HepG2 (cell line): ENCODE data around the gene THOC2. TPM values are rescaled to one million over a fixed set of nuclear protein-coding genes. Genes with fewer than 3 reads are reported as not detected.
A peak's percentile ranks its signal among the peaks of the same experiment; 100 is the strongest.

Experiments used
- ARHGAP35 ChIP-seq: sonication (generic); formaldehyde crosslinking; IDR thresholded peaks from 2 replicates; pipeline ENCODE4 v1.9.0; 2022; ENCODE audit warnings: mild to moderate bottlenecking, inconsistent platforms, moderate library complexity, missing genetic modification reagents, borderline replicate concordance
- CBX1 ChIP-seq: IDR thresholded peaks from one replicate; pipeline ENCODE4 v1.6.1; 2016; ENCODE audit warnings: antibody characterized with exemption, low read depth
- EP300 ChIP-seq, 3 experiments: sonication (generic) in 1 of 3; formaldehyde crosslinking in 1 of 3; IDR thresholded peaks; 2 replicates each; pipeline versions ENCODE4 v1.5.1 to v1.6.1; 2011 to 2020; ENCODE audit warnings: low read depth in 2 of 3, low read length in 2 of 3, borderline replicate concordance in 1 of 3, improper control_type of control experiment in 1 of 3, mild to moderate bottlenecking in 1 of 3, missing genetic modification reagents in 1 of 3, moderate library complexity in 1 of 3
- FOXK2 ChIP-seq: fragments of 450-650 bp; IDR thresholded peaks from 2 replicates; pipeline ENCODE4 v1.6.1; 2016
- GATA4 ChIP-seq: sonication (generic); IDR thresholded peaks from 2 replicates; pipeline ENCODE4 v1.6.1; 2016; ENCODE audit warnings: antibody characterized with exemption, low read depth, borderline replicate concordance
- KDM3A ChIP-seq: IDR thresholded peaks from 2 replicates; pipeline ENCODE4 v1.6.1; 2018; ENCODE audit warnings: low read depth, missing compliant biosample characterization
- MXI1 ChIP-seq: IDR thresholded peaks from 3 replicates; pipeline ENCODE4 v1.6.1; 2012; ENCODE audit warnings: low read depth, low read length, inconsistent platforms, borderline replicate concordance
- NFIB ChIP-seq: sonication (generic); formaldehyde crosslinking; IDR thresholded peaks from 2 replicates; pipeline ENCODE4 v1.9.0; 2021; ENCODE audit warnings: missing genetic modification reagents, mild to moderate bottlenecking, borderline replicate concordance
- PHF21A ChIP-seq: sonication (generic); formaldehyde crosslinking; IDR thresholded peaks from 2 replicates; pipeline ENCODE4 v1.5.0; 2020; ENCODE audit warnings: mild to moderate bottlenecking, missing genetic modification reagents
- RBFOX2 ChIP-seq: fragments of 200-400 bp; formaldehyde crosslinking; IDR thresholded peaks from 2 replicates; pipeline ENCODE4 v1.6.1; 2017; ENCODE audit warnings: low read depth, mild to moderate bottlenecking, low read length
- TAF15 ChIP-seq: fragments of 200-400 bp; formaldehyde crosslinking; IDR thresholded peaks from one replicate; pipeline ENCODE4 v1.6.1; 2018; ENCODE audit warnings: mild to moderate bottlenecking, low read depth, low read length; ENCODE audit not compliant: poor library complexity, severe bottlenecking
- YEATS4 ChIP-seq: sonication (generic); formaldehyde crosslinking; IDR thresholded peaks from 2 replicates; pipeline ENCODE4 v1.4.0; 2020; ENCODE audit warnings: missing genetic modification reagents, borderline replicate concordance
- ZNF274 ChIP-seq: sonication (generic); formaldehyde crosslinking; IDR thresholded peaks from 2 replicates; pipeline ENCODE4 v1.5.1; 2020; ENCODE audit warnings: mild to moderate bottlenecking, missing genetic modification reagents
- ZNF564 ChIP-seq: sonication (generic); formaldehyde crosslinking; IDR thresholded peaks from 2 replicates; pipeline ENCODE4 v1.8.1; 2023; ENCODE audit warnings: mild to moderate bottlenecking, missing genetic modification reagents
- polyA plus RNA-seq, 8 experiments: library from polyadenylated mRNA; depleted of rRNA in 3 of 8; stranded (reverse) in 7 of 8; unstranded in 1 of 8; fragments of >200 nt; fragmentation: Illumina TruSeq in 4 of 8; extraction: Trizol in 4 of 8; gene quantifications; 2 replicates each; pipeline versions ENCODE4 v1.2.1 to v1.2.3, GENCODE V29; 2011 to 2016; ENCODE audit warnings: low read depth in 4 of 8, missing spikeins in 1 of 8, mixed read lengths in 1 of 8; ENCODE audit not compliant: insufficient read depth in 1 of 8
- total RNA-seq, 5 experiments: library from RNA; depleted of rRNA; stranded (reverse); fragments of >200 nt; fragmentation: Illumina TruSeq; extraction: Trizol; gene quantifications; 2 replicates each; pipeline ENCODE4 v1.2.3, GENCODE V29; 2016; ENCODE audit warnings: low read depth in 1 of 5
- TF ChIP-seq, protein P1 (sequence below), 2 experiments: IDR thresholded peaks; 2 replicates each; pipeline ENCODE4 v1.6.1; 2011 to 2012; ENCODE audit warnings: low read length in 2 of 2, borderline replicate concordance in 1 of 2, low read depth in 1 of 2, mild to moderate bottlenecking in 1 of 2, moderate library complexity in 1 of 2
- TF ChIP-seq, protein P2 (sequence below): sonication (generic); formaldehyde crosslinking; conservative IDR thresholded peaks from 2 replicates; pipeline ENCODE4 v1.8.1; 2023; ENCODE audit warnings: missing genetic modification reagents
- TF ChIP-seq, protein P3 (sequence below): sonication (generic); formaldehyde crosslinking; IDR thresholded peaks from 2 replicates; pipeline ENCODE4 v1.4.0; 2020; ENCODE audit warnings: missing genetic modification reagents
- TF ChIP-seq, protein P4 (sequence below): sonication (generic); formaldehyde crosslinking; IDR thresholded peaks from 2 replicates; pipeline ENCODE4 v1.5.1; 2020; ENCODE audit warnings: mild to moderate bottlenecking, missing genetic modification reagents, moderate library complexity
- TF ChIP-seq, protein P5 (sequence below): sonication (generic); formaldehyde crosslinking; IDR thresholded peaks from 2 replicates; pipeline ENCODE4 v1.8.1; 2023; ENCODE audit warnings: mild to moderate bottlenecking, missing genetic modification reagents, borderline replicate concordance

Gene THOC2
- total and polyA plus RNA-seq, 2 of the 13 experiments (the other 11 are each of a cell fraction or from before 2014, with no cell fraction given): 87.1 to 101 TPM

DNA sequence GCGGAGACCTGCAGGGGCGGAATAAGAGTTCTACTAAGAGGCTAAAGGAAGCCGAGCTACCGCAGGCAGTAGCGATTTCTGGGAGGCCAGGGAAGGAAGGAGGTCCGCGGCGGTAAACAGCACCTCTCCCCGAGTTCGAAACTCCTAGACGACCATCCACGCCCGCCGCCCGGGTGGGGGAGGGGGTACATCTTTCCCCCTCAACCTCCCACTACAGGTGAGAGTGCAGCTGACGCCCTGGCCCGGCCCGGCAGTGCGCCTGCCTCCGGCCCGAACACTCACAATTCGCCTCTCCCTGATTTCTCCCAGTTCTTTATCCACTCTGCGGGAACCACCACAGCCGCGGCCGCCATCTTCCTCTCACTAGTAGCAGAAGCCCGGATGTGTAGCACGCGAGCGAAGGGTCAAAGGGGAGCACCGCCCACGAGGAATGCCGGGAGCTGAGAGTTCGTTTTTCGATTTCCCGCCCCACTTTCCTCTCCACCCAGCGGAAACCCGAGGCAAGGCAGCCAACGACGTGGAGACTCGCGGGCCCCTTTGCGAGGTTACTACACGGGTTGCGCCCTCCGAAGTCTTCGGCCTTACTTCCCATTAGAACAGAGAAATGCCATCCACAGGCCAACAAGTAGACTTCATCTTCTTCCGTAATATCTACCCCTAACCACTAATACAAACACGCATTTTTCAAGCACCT is at the start of gene THOC2 (continued):
- TF ChIP-seq YEATS4 (CRISPR knock-in tag) (peak; percentile 68; the same call in 1 of the 2 replicates), NFIB (no peak), EP300 (IDR thresholded peaks at IDR 0.05; ENCODE audit: low read depth in 2 of 2, low read length in 2 of 2) (no peak), EP300 (CRISPR knock-in tag; IDR thresholded peaks at IDR 0.05; ENCODE audit: borderline replicate concordance) (no peak), MXI1 (peak; percentile 60; the same call in 1 of the 3 replicates), CBX1 (no peak), ZNF564 (no peak), ARHGAP35 (CRISPR knock-in tag) (no peak), GATA4 (no peak), TAF15 (no peak), FOXK2 (no peak), ZNF274 (no peak), RBFOX2 (peak; percentile 72), KDM3A (CRISPR knock-in tag) (no peak), PHF21A (0 out of 2 replicates have a peak, but pooled peaks have one; percentile 24)
- TF ChIP-seq, protein P1, sequence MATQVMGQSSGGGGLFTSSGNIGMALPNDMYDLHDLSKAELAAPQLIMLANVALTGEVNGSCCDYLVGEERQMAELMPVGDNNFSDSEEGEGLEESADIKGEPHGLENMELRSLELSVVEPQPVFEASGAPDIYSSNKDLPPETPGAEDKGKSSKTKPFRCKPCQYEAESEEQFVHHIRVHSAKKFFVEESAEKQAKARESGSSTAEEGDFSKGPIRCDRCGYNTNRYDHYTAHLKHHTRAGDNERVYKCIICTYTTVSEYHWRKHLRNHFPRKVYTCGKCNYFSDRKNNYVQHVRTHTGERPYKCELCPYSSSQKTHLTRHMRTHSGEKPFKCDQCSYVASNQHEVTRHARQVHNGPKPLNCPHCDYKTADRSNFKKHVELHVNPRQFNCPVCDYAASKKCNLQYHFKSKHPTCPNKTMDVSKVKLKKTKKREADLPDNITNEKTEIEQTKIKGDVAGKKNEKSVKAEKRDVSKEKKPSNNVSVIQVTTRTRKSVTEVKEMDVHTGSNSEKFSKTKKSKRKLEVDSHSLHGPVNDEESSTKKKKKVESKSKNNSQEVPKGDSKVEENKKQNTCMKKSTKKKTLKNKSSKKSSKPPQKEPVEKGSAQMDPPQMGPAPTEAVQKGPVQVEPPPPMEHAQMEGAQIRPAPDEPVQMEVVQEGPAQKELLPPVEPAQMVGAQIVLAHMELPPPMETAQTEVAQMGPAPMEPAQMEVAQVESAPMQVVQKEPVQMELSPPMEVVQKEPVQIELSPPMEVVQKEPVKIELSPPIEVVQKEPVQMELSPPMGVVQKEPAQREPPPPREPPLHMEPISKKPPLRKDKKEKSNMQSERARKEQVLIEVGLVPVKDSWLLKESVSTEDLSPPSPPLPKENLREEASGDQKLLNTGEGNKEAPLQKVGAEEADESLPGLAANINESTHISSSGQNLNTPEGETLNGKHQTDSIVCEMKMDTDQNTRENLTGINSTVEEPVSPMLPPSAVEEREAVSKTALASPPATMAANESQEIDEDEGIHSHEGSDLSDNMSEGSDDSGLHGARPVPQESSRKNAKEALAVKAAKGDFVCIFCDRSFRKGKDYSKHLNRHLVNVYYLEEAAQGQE (IDR thresholded peaks at IDR 0.05; ENCODE audit: borderline replicate concordance in 1 of 2, low read depth in 1 of 2, low read length in 2 of 2): no peak
- TF ChIP-seq, protein P2, sequence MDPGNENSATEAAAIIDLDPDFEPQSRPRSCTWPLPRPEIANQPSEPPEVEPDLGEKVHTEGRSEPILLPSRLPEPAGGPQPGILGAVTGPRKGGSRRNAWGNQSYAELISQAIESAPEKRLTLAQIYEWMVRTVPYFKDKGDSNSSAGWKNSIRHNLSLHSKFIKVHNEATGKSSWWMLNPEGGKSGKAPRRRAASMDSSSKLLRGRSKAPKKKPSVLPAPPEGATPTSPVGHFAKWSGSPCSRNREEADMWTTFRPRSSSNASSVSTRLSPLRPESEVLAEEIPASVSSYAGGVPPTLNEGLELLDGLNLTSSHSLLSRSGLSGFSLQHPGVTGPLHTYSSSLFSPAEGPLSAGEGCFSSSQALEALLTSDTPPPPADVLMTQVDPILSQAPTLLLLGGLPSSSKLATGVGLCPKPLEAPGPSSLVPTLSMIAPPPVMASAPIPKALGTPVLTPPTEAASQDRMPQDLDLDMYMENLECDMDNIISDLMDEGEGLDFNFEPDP (CRISPR knock-in tag): no peak
- TF ChIP-seq, protein P3, sequence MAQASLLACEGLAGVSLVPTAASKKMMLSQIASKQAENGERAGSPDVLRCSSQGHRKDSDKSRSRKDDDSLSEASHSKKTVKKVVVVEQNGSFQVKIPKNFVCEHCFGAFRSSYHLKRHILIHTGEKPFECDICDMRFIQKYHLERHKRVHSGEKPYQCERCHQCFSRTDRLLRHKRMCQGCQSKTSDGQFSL (CRISPR knock-in tag): peak; percentile 28; the same call in 1 of the 2 replicates
- TF ChIP-seq, protein P4, sequence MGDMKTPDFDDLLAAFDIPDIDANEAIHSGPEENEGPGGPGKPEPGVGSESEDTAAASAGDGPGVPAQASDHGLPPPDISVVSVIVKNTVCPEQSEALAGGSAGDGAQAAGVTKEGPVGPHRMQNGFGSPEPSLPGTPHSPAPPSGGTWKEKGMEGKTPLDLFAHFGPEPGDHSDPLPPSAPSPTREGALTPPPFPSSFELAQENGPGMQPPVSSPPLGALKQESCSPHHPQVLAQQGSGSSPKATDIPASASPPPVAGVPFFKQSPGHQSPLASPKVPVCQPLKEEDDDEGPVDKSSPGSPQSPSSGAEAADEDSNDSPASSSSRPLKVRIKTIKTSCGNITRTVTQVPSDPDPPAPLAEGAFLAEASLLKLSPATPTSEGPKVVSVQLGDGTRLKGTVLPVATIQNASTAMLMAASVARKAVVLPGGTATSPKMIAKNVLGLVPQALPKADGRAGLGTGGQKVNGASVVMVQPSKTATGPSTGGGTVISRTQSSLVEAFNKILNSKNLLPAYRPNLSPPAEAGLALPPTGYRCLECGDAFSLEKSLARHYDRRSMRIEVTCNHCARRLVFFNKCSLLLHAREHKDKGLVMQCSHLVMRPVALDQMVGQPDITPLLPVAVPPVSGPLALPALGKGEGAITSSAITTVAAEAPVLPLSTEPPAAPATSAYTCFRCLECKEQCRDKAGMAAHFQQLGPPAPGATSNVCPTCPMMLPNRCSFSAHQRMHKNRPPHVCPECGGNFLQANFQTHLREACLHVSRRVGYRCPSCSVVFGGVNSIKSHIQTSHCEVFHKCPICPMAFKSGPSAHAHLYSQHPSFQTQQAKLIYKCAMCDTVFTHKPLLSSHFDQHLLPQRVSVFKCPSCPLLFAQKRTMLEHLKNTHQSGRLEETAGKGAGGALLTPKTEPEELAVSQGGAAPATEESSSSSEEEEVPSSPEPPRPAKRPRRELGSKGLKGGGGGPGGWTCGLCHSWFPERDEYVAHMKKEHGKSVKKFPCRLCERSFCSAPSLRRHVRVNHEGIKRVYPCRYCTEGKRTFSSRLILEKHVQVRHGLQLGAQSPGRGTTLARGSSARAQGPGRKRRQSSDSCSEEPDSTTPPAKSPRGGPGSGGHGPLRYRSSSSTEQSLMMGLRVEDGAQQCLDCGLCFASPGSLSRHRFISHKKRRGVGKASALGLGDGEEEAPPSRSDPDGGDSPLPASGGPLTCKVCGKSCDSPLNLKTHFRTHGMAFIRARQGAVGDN: peak; percentile 91
- TF ChIP-seq, protein P5, sequence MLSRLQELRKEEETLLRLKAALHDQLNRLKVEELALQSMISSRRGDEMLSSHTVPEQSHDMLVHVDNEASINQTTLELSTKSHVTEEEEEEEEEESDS (CRISPR knock-in tag): no peak
